MM.1S (cell line): ENCODE measurements around the gene NR2E1.

Experiments
- CTCF ChIP-seq: fragments of 300-600 bp; sonication (generic); IDR thresholded peaks from 2 replicates; pipeline ENCODE4 v1.5.1; 2016; ENCODE audit warnings: antibody characterized with exemption, low read length, mixed read lengths
- EZH2 ChIP-seq: fragments of 300-600 bp; sonication (generic); optimal IDR thresholded peaks from 2 replicates; pipeline ENCODE3; 2017; ENCODE audit warnings: low read depth, mild to moderate bottlenecking, antibody characterized with exemption, low read length, mixed read lengths
- EZH2phosphoT487 ChIP-seq: fragments of 300-600 bp; sonication (generic); IDR thresholded peaks from 2 replicates; pipeline ENCODE4 v1.6.1; 2018; ENCODE audit warnings: antibody characterized with exemption, low read length

- no peak for TF ChIP-seq CTCF
- TF ChIP-seq EZH2phosphoT487, result no peak
- no peak for TF ChIP-seq EZH2
These were observed 44.7 kb downstream of the NR2E1 start for GRCh38 chr6:108210556-108210955.
